Measurements from ENCODE around the gene ZNF143. TPM values are rescaled to one million over a fixed set of nuclear protein-coding genes. Genes with fewer than 3 reads are reported as not detected.

Gene ZNF143
- total and polyA plus RNA-seq, 10 of the 15 experiments (the other 5 are each of a cell fraction or from before 2014, with no cell fraction given): 13.6 to 48.7 (median 19.4) TPM

GRCh38 chr11:9518835-9519410 lies 58.1 kb downstream of the ZNF143 start:
- in situ Hi-C loops (cut with MboI) (no loop called here), intact Hi-C loops (cut with micrococcal nuclease; ENCODE audit: unreplicated experiment) (loop anchor here (5.0 kb wide), 1 partner anchor 48 kb away; no protein-coding TSS in a partner anchor)
- H3K9me3 ChIP-seq (replicated peaks; ENCODE audit: control insufficient read depth, insufficient read depth, low read length): no peaks in the 10 kb centered on the region
- ChIA-PET RAD21 (ENCODE audit: unreplicated experiment) (no interaction called here), POLR2A (no interaction called here), CTCF (interaction anchor here (1.0 to 1.3 kb wide), 3 partner anchors 12 to 19 kb away, joined by 6 to 9 read pairs (median 7); no protein-coding TSS in a partner anchor), SMC1A (ENCODE audit: uncharacterized antibody, unreplicated experiment) (interaction anchor here (0.7 kb wide), 1 partner anchor 31 kb away, joined by 3 read pairs; no protein-coding TSS in a partner anchor)
- no peaks in the 10 kb centered on the region for H3K27me3 ChIP-seq (replicated peaks in 1 of 2; ENCODE audit: control insufficient read depth in 2 of 2, insufficient read depth in 2 of 2, low read length in 1 of 2)
- no peaks in the 10 kb centered on the region for H3K79me2 ChIP-seq (ENCODE audit: control insufficient read depth, insufficient read depth, low read length)
- no peaks in the 10 kb centered on the region for H3K4me1 ChIP-seq (ENCODE audit: control insufficient read depth, insufficient read depth, low read length)
- H2AFZ ChIP-seq (ENCODE audit: control insufficient read depth, low read depth, low read length): no peak overlapping the region
- no peak overlapping the region for H3K4me2 ChIP-seq (ENCODE audit: control insufficient read depth, insufficient read depth)
- FAIRE-seq (no peak), ATAC-seq (no peak), DNase-seq (ENCODE audit: low read depth, low spot score) (no peak)
- H3K4me3 ChIP-seq: no peak overlapping the region
- H3K27ac ChIP-seq (ENCODE audit: control insufficient read depth, insufficient read depth): no peak overlapping the region
- BruUV-seq (replicated peaks): no TSS peak
- over 99% methylated on average over 9 of the region's 9 CpGs for WGBS (ENCODE audit: insufficient coverage, insufficient replicate concordance, low lambda C conversion rate, missing lambda C conversion rate)
- peaks cover 2 to 14% of the 10 kb centered on the region in 2 experiments for H3K36me3 ChIP-seq (ENCODE audit: control insufficient read depth in 2 of 2, insufficient read depth in 2 of 2, low read length in 1 of 2)
- H4K20me1 ChIP-seq (ENCODE audit: control insufficient read depth, insufficient read depth): peaks cover 2% of the 10 kb centered on the region; the same call in 1 of the 2 replicates
- no peak overlapping the region for H3K9ac ChIP-seq (ENCODE audit: control insufficient read depth, insufficient read depth, low read length)
- no peak for TF ChIP-seq ZBTB40 (IDR thresholded peaks at IDR 0.05; ENCODE audit: borderline replicate concordance)
- no peak for TF ChIP-seq MEF2A (IDR thresholded peaks at IDR 0.05; ENCODE audit: insufficient read depth, low read depth, low read length)
- no peak for TF ChIP-seq SKIL (IDR thresholded peaks at IDR 0.05; ENCODE audit: low read depth, poor library complexity, severe bottlenecking)
- TF ChIP-seq SUPT20H (IDR thresholded peaks at IDR 0.05; ENCODE audit: borderline replicate concordance, control insufficient read depth, low read depth, low read length): no peak
- TF ChIP-seq ETV6 (conservative IDR thresholded peaks at IDR 0.05 in 1 of 2, IDR thresholded peaks at IDR 0.05 in 1 of 2; ENCODE audit: borderline replicate concordance in 1 of 2, low read depth in 1 of 2): no peak
- no peak for TF ChIP-seq ZBTB11 (CRISPR knock-in tag; IDR thresholded peaks at IDR 0.05)
- no peak for TF ChIP-seq SUZ12 (IDR thresholded peaks at IDR 0.05; ENCODE audit: unreplicated experiment)
- no peak for TF ChIP-seq ATF2 (IDR thresholded peaks at IDR 0.05; ENCODE audit: low read length)
- TF ChIP-seq TARDBP (IDR thresholded peaks at IDR 0.05; ENCODE audit: borderline replicate concordance): no peak
- no peak for TF ChIP-seq MAX (IDR thresholded peaks at IDR 0.05; ENCODE audit: low read depth, low read length)
- no peak for TF ChIP-seq IKZF2 (IDR thresholded peaks at IDR 0.05)
